HEK293 (cell line): ENCODE results near the gene SNCG.
"Not testable (repeated sequence)": the region's sequence is repeated elsewhere in the genome, so short reads cannot be mapped to it uniquely, and the experiment has no call there.

ENCODE experiments used
- CTCF ChIA-PET: fragments of 350-600 bp; formaldehyde crosslinking; extraction: SDS; loops from one replicate; lab custom pipeline; 2021; ENCODE audit warnings: antibody characterized with exemption; lab: Yijun Ruan, JAX
- POLR2A ChIA-PET: fragments of 300-600 bp; formaldehyde crosslinking; extraction: SDS; loops from one replicate; lab custom pipeline; 2020; ENCODE audit warnings: antibody characterized with exemption, inconsistent platforms; lab: Yijun Ruan, JAX
- H3K27ac ChIP-seq: fragments of 200-500 bp; sonication (Bioruptor generic); 2 replicates; pipeline ENCODE4 v1.5.1; 2014; ENCODE audit warnings: low read depth, low read length, control low read depth, inconsistent platforms; ENCODE audit errors: extremely low read depth
- H3K36me3 ChIP-seq, 2 experiments: fragments of 200-500 bp in 1 of 2; sonication (Bioruptor generic) in 1 of 2; 1 replicate in 1 of 2; 2 replicates in 1 of 2; pipeline ENCODE4 v1.5.1; 2014 to 2017; ENCODE audit warnings: inconsistent platforms in 2 of 2, low read length in 2 of 2; ENCODE audit not compliant: control insufficient read depth in 2 of 2, insufficient read depth in 1 of 2
- H3K4me1 ChIP-seq: fragments of 200-500 bp; sonication (Bioruptor generic); 2 replicates; pipeline ENCODE4 v1.5.1; 2014; ENCODE audit warnings: mild to moderate bottlenecking, low read length, inconsistent platforms; ENCODE audit not compliant: control insufficient read depth, insufficient read depth
- H3K4me3 ChIP-seq: 2 replicates; pipeline ENCODE4 v1.5.1; 2011; ENCODE audit warnings: low read depth, mild to moderate bottlenecking, control low read depth, low read length, moderate library complexity
- H3K9me3 ChIP-seq: fragments of 200-500 bp; sonication (Bioruptor generic); 2 replicates; pipeline ENCODE4 v1.5.1; 2014; ENCODE audit warnings: low read depth, low read length, inconsistent platforms; ENCODE audit not compliant: control insufficient read depth, insufficient read depth
- ATF2 ChIP-seq: fragments of 450-650 bp; formaldehyde crosslinking; IDR thresholded peaks from 2 replicates; pipeline ENCODE4 v1.5.1; 2016; ENCODE audit warnings: missing biosample characterization, missing genetic modification characterization, low read depth
- KLF8 ChIP-seq: fragments of 450-650 bp; formaldehyde crosslinking; IDR thresholded peaks from 2 replicates; pipeline ENCODE4 v1.5.1; 2016; ENCODE audit warnings: missing biosample characterization, missing genetic modification characterization
- MZF1 ChIP-seq: fragments of 450-650 bp; formaldehyde crosslinking; IDR thresholded peaks from 2 replicates; pipeline ENCODE4 v1.5.1; 2017; ENCODE audit warnings: missing biosample characterization, missing genetic modification characterization, borderline replicate concordance
- PRDM10 ChIP-seq: fragments of 450-650 bp; formaldehyde crosslinking; IDR thresholded peaks from 2 replicates; pipeline ENCODE4 v1.5.1; 2016; ENCODE audit warnings: missing biosample characterization, missing genetic modification characterization
- SCRT1 ChIP-seq: fragments of 450-650 bp; formaldehyde crosslinking; IDR thresholded peaks from 2 replicates; pipeline ENCODE4 v1.5.1; 2016; ENCODE audit warnings: missing biosample characterization, missing genetic modification characterization, borderline replicate concordance
- SCRT2 ChIP-seq: fragments of 450-650 bp; formaldehyde crosslinking; IDR thresholded peaks from 2 replicates; pipeline ENCODE4 v1.5.1; 2016; ENCODE audit warnings: missing biosample characterization, missing genetic modification characterization
- ZBTB17 ChIP-seq: fragments of 450-650 bp; formaldehyde crosslinking; IDR thresholded peaks from 2 replicates; pipeline ENCODE4 v1.5.1; 2016; ENCODE audit warnings: missing biosample characterization, missing genetic modification characterization
- ZFP3 ChIP-seq: fragments of 450-650 bp; formaldehyde crosslinking; IDR thresholded peaks from 2 replicates; pipeline ENCODE4 v1.5.1; 2016; ENCODE audit warnings: low read depth, missing biosample characterization, missing genetic modification characterization
- ZNF138 ChIP-seq: fragments of 450-650 bp; formaldehyde crosslinking; IDR thresholded peaks from 2 replicates; pipeline ENCODE4 v1.5.1; 2016; ENCODE audit warnings: missing biosample characterization, missing genetic modification characterization, borderline replicate concordance
- ZNF335 ChIP-seq: fragments of 450-650 bp; formaldehyde crosslinking; conservative IDR thresholded peaks from 2 replicates; pipeline ENCODE4 v1.5.1; 2016; ENCODE audit warnings: missing biosample characterization, missing genetic modification characterization
- ZNF362 ChIP-seq: fragments of 450-650 bp; formaldehyde crosslinking; IDR thresholded peaks from 2 replicates; pipeline ENCODE4 v1.5.1; 2016; ENCODE audit warnings: missing biosample characterization, missing genetic modification characterization
- ZNF518A ChIP-seq: fragments of 450-650 bp; formaldehyde crosslinking; conservative IDR thresholded peaks from 2 replicates; pipeline ENCODE4 v1.5.1; 2016; ENCODE audit warnings: low read depth, missing biosample characterization, missing genetic modification characterization
- ZNF664 ChIP-seq: fragments of 450-650 bp; formaldehyde crosslinking; IDR thresholded peaks from 2 replicates; pipeline ENCODE4 v1.5.1; 2016; ENCODE audit warnings: missing biosample characterization, missing genetic modification characterization

Gene SNCG

GRCh38 chr10:86979977-86980448 is 21.6 kb downstream of the SNCG start (continued):
- peak; percentile 94 for TF ChIP-seq PRDM10 (tag by site-specific recombination)
- no peak for TF ChIP-seq ZNF362 (tag by site-specific recombination)
- no peak for TF ChIP-seq ZNF138 (tag by site-specific recombination)
- no peak for TF ChIP-seq ZFP3

GRCh38 chr10:86981020-86981419 is 22.6 kb downstream of the SNCG start:
- H3K4me3 ChIP-seq, POLR2A ChIA-PET, CTCF ChIA-PET, H3K36me3 ChIP-seq, H3K9me3 ChIP-seq, H3K27ac ChIP-seq, H3K4me1 ChIP-seq: not testable (repeated sequence)
- TF ChIP-seq ZNF664 (peak; percentile 39; the same call in 1 of the 2 replicates), MZF1 (tag by site-specific recombination) (peak; percentile 88), ZNF335 (0 out of 2 replicates have a peak, but pooled peaks have one; percentile 29), ATF2 (peak; percentile 77), KLF8 (tag by site-specific recombination) (peak; percentile 67), SCRT2 (tag by site-specific recombination) (peak; percentile 91), ZNF518A (tag by site-specific recombination) (peak; percentile 30; the same call in 1 of the 2 replicates), ZBTB17 (tag by site-specific recombination) (peak; percentile 47; the same call in 1 of the 2 replicates), SCRT1 (tag by site-specific recombination) (peak; percentile 67)
